Neuronal stem cell (in vitro differentiated cells): Measurements from ENCODE around the gene WDR5. TPM values are rescaled to one million over a fixed set of nuclear protein-coding genes. Genes with fewer than 3 reads are reported as not detected.

Experiments used
- DNase-seq: peaks from one replicate; pipeline ENCODE4 v3.0.0-alpha.2; 2013; ENCODE audit warnings: low spot score
- H2AFZ ChIP-seq: one replicate; pipeline ENCODE4 v1.6.1; 2013; ENCODE audit warnings: mild to moderate bottlenecking, low read length, inconsistent platforms
- H2AK5ac ChIP-seq: 2 replicates; pipeline ENCODE4 v1.6.1; 2013; ENCODE audit warnings: low read depth, mild to moderate bottlenecking, inconsistent platforms, low read length, moderate library complexity, mixed read lengths
- H2BK120ac ChIP-seq: 2 replicates; pipeline ENCODE4 v1.6.1; 2013; ENCODE audit warnings: low read depth, mild to moderate bottlenecking, inconsistent platforms, low read length, moderate library complexity, mixed read lengths
- H2BK12ac ChIP-seq: one replicate; pipeline ENCODE4 v1.6.1; 2013; ENCODE audit warnings: low read length, inconsistent platforms
- H2BK15ac ChIP-seq: 2 replicates; pipeline ENCODE4 v1.6.1; 2013; ENCODE audit warnings: mild to moderate bottlenecking, low read length, inconsistent platforms, mixed read lengths
- H2BK5ac ChIP-seq: one replicate; pipeline ENCODE4 v1.6.1; 2013; ENCODE audit warnings: inconsistent platforms, mild to moderate bottlenecking, low read length, moderate library complexity
- H3K14ac ChIP-seq: one replicate; pipeline ENCODE4 v1.6.1; 2013; ENCODE audit warnings: low read length, inconsistent platforms
- H3K18ac ChIP-seq: 2 replicates; pipeline ENCODE4 v1.6.1; 2013; ENCODE audit warnings: low read length, inconsistent platforms
- H3K23ac ChIP-seq: 2 replicates; pipeline ENCODE4 v1.6.1; 2013; ENCODE audit warnings: low read depth, mild to moderate bottlenecking, mixed read lengths, low read length, inconsistent platforms; ENCODE audit not compliant: poor library complexity
- H3K27ac ChIP-seq: replicated peaks from 3 replicates; pipeline ENCODE4 v1.5.1; 2013; ENCODE audit warnings: low read length, inconsistent platforms
- H3K27me3 ChIP-seq, 3 experiments: 2 replicates each; pipeline ENCODE4 v1.6.1; 2013; ENCODE audit warnings: low read length in 3 of 3, mild to moderate bottlenecking in 2 of 3, inconsistent platforms in 1 of 3, low read depth in 1 of 3, mixed read lengths in 1 of 3, moderate library complexity in 1 of 3; ENCODE audit not compliant: control insufficient read depth in 3 of 3, insufficient read depth in 3 of 3
- H3K36me3 ChIP-seq, 2 donors: replicated peaks in 1 of 2; 2 replicates each; pipeline ENCODE4 v1.6.1; 2013; ENCODE audit warnings: low read length in 2 of 2; ENCODE audit not compliant: control insufficient read depth in 2 of 2, insufficient read depth in 2 of 2
- H3K4ac ChIP-seq: 2 replicates; pipeline ENCODE4 v1.6.1; 2013; ENCODE audit warnings: inconsistent platforms, mild to moderate bottlenecking, low read length, moderate library complexity
- H3K4me1 ChIP-seq, 2 donors: 1 replicate in 1 of 2; 2 replicates in 1 of 2; pipeline ENCODE4 v1.6.1; 2013; ENCODE audit warnings: low read length in 2 of 2, low read depth in 1 of 2; ENCODE audit not compliant: control insufficient read depth in 2 of 2, insufficient read depth in 1 of 2
- H3K4me2 ChIP-seq: one replicate; pipeline ENCODE4 v1.6.1; 2013; ENCODE audit warnings: mild to moderate bottlenecking, low read length, inconsistent platforms; ENCODE audit not compliant: insufficient read depth, poor library complexity, severe bottlenecking
- H3K4me3 ChIP-seq, 2 donors: 2 replicates each; pipeline ENCODE4 v1.5.1; 2013; ENCODE audit warnings: low read length in 2 of 2, mild to moderate bottlenecking in 2 of 2, inconsistent platforms in 1 of 2, moderate library complexity in 1 of 2
- H3K79me1 ChIP-seq: one replicate; pipeline ENCODE4 v1.6.1; 2013; ENCODE audit warnings: low read depth, mild to moderate bottlenecking, inconsistent platforms, low read length, moderate library complexity
- H3K9ac ChIP-seq: one replicate; pipeline ENCODE4 v1.6.1; 2013; ENCODE audit warnings: mild to moderate bottlenecking, low read depth, low read length, inconsistent platforms; ENCODE audit not compliant: poor library complexity
- H3K9me3 ChIP-seq, 2 donors: replicated peaks in 1 of 2; 2 replicates each; pipeline versions ENCODE3 to v1.6.1; 2013; ENCODE audit warnings: low read length in 2 of 2, mild to moderate bottlenecking in 2 of 2, inconsistent platforms in 1 of 2, low read depth in 1 of 2, mixed read lengths in 1 of 2, moderate library complexity in 1 of 2; ENCODE audit not compliant: control insufficient read depth in 2 of 2, insufficient read depth in 1 of 2
- H4K8ac ChIP-seq: one replicate; pipeline ENCODE4 v1.6.1; 2013; ENCODE audit warnings: low read depth, mild to moderate bottlenecking, inconsistent platforms, low read length, moderate library complexity
- H4K91ac ChIP-seq: one replicate; pipeline ENCODE4 v1.6.1; 2013; ENCODE audit warnings: low read length, low read depth, mild to moderate bottlenecking, inconsistent platforms; ENCODE audit not compliant: poor library complexity
- WGBS, 2 donors: extraction: QIAGEN DNeasy Blood & Tissue Kit; methylation state at CpG; one replicate each; pipeline ENCODE4 v1.1.7; 2013; ENCODE audit warnings: missing lambda C conversion rate in 2 of 2, mixed read lengths in 1 of 2; ENCODE audit not compliant: insufficient read length in 2 of 2, insufficient replicate concordance in 1 of 2; ENCODE audit errors: extremely low coverage in 2 of 2; 5-methylcytosine and 5-hydroxymethylcytosine counted together
- polyA plus RNA-seq, 2 experiments: library from polyadenylated mRNA; stranded (reverse); fragments of 200-250 nt; gene quantifications; one replicate each; pipeline ENCODE4 v1.2.3, GENCODE V29; 2013

The WDR5 gene
- 31.5 TPM for polyA plus RNA-seq (2013, experiment 1 of 2)
- polyA plus RNA-seq (2013, experiment 2 of 2), result 31.4 TPM

GRCh38 chr9:134135343-134136117 lies at the start of gene WDR5:
Gene WDR5, plus strand, starts transcription at chr9:134136082. Its CDS starts 3,796 bp downstream, at chr9:134139878.
- peak; percentile 87 for DNase-seq
- no peaks in the 10 kb centered on the region for H3K27me3 ChIP-seq
- peak within 1 kb of the TSS; percentile 98 for H2AK5ac ChIP-seq
- H3K4ac ChIP-seq, result peak within 1 kb of the TSS; percentile 91
- peaks cover 16% of the 10 kb centered on the region for H3K79me1 ChIP-seq
- H3K9ac ChIP-seq, result peak within 1 kb of the TSS; percentile 100
- H3K23ac ChIP-seq, result peak within 1 kb of the TSS; percentile 97
- H4K91ac ChIP-seq, result peak within 1 kb of the TSS; percentile 96
- H3K18ac ChIP-seq, result peak within 1 kb of the TSS; percentile 99
- peak within 1 kb of the TSS; percentile 84 for H2BK15ac ChIP-seq
- peak within 1 kb of the TSS; percentile 89 for H3K27ac ChIP-seq
- H2AFZ ChIP-seq, result peak within 1 kb of the TSS; percentile 96
- peaks cover 12 to 31% of the 10 kb centered on the region in 2 donors for H3K36me3 ChIP-seq
- peak within 1 kb of the TSS; percentile 95 for H3K4me2 ChIP-seq
- H2BK5ac ChIP-seq, result peak within 1 kb of the TSS; percentile 99
- H3K14ac ChIP-seq, result peak within 1 kb of the TSS; percentile 99
- H2BK120ac ChIP-seq, result peak within 1 kb of the TSS; percentile 92
- WGBS, 2 donors, result no CpG with 5 or more reads among the region's 81 CpGs
- no peak within 1 kb of the TSS for H2BK12ac ChIP-seq
- H4K8ac ChIP-seq, result peak within 1 kb of the TSS; percentile 31
- H3K4me1 ChIP-seq, result peaks cover 19 to 24% of the 10 kb centered on the region in 2 donors
- H3K4me3 ChIP-seq, result peak within 1 kb of the TSS; percentile 90 to 99
- no peaks in the 10 kb centered on the region for H3K9me3 ChIP-seq

- Histone ChIP-seq H3K23ac (peak overlapping the region; percentile 80), H3K4me2 (no peak overlapping the region), H3K79me1 (no peaks in the 10 kb centered on the region), H2BK15ac (peak overlapping the region; percentile 49), H3K4ac (no peak overlapping the region), H3K14ac (peak overlapping the region; percentile 82), H3K27ac (no peak overlapping the region), H3K9me3 (peaks cover 2 to 4% of the 10 kb centered on the region in 2 donors), H2BK12ac (peak overlapping the region; percentile 22), H3K18ac (peak overlapping the region; percentile 90), H3K9ac (peak overlapping the region; percentile 21), H2AK5ac (peak overlapping the region; percentile 75), H4K91ac (no peak overlapping the region), H4K8ac (peak overlapping the region; percentile 82), H2BK5ac (no peak overlapping the region), H3K4me1 (no peaks in the 10 kb centered on the region), H3K36me3 (no peaks in the 10 kb centered on the region), H2AFZ (no peak overlapping the region), H2BK120ac (no peak overlapping the region), H3K4me3 (no peak overlapping the region), H3K27me3 (no peaks in the 10 kb centered on the region)
- WGBS, 2 donors, result no CpG with 5 or more reads among the region's 14 CpGs
- DNase-seq, result no peak
These were observed 47.7 kb upstream of the WDR5 start for GRCh38 chr9:134088063-134088725.

GRCh38 chr9:134089972-134090371 lies 45.9 kb upstream of the WDR5 start:
- H2BK5ac ChIP-seq, result no peak overlapping the region

More at GRCh38 chr9:134089972-134090371, 45.9 kb upstream of the WDR5 start:
- no peaks in the 10 kb centered on the region for H3K4me1 ChIP-seq
- H3K9ac ChIP-seq, result no peak overlapping the region
- H2BK12ac ChIP-seq, result peak overlapping the region; percentile 4
- no peaks in the 10 kb centered on the region for H3K79me1 ChIP-seq
- H3K14ac ChIP-seq, result no peak overlapping the region
- H4K91ac ChIP-seq, result no peak overlapping the region
- H4K8ac ChIP-seq, result peak overlapping the region; percentile 65
- H3K4ac ChIP-seq, result no peak overlapping the region
- peak overlapping the region; percentile 43 for H2BK15ac ChIP-seq
- WGBS, 2 donors, result no CpG with 5 or more reads among the region's 4 CpGs
- no peak overlapping the region for H3K23ac ChIP-seq
- H3K18ac ChIP-seq, result peak overlapping the region; percentile 28
- no peak overlapping the region for H2BK120ac ChIP-seq
- no peaks in the 10 kb centered on the region for H3K36me3 ChIP-seq
- no peak overlapping the region for H3K27ac ChIP-seq
- no peak overlapping the region for H3K4me2 ChIP-seq
- H3K4me3 ChIP-seq, result no peak overlapping the region
- H2AK5ac ChIP-seq, result no peak overlapping the region
- DNase-seq, result no peak
- peaks cover 2 to 4% of the 10 kb centered on the region in 2 donors for H3K9me3 ChIP-seq
- no peaks in the 10 kb centered on the region for H3K27me3 ChIP-seq
- no peak overlapping the region for H2AFZ ChIP-seq
